Measurements from ENCODE around the gene HOXB6. TPM values are rescaled to one million over a fixed set of nuclear protein-coding genes. Genes with fewer than 3 reads are reported as not detected.
A peak's percentile ranks its signal among the peaks of the same experiment; 100 is the strongest.

The HOXB6 gene
- total RNA-seq, 5 donors from 2014 or later (not counting 1 experiment from before 2014, with no cell fraction given) = 0.16 to 0.33 TPM; not detected in 3

DNA sequence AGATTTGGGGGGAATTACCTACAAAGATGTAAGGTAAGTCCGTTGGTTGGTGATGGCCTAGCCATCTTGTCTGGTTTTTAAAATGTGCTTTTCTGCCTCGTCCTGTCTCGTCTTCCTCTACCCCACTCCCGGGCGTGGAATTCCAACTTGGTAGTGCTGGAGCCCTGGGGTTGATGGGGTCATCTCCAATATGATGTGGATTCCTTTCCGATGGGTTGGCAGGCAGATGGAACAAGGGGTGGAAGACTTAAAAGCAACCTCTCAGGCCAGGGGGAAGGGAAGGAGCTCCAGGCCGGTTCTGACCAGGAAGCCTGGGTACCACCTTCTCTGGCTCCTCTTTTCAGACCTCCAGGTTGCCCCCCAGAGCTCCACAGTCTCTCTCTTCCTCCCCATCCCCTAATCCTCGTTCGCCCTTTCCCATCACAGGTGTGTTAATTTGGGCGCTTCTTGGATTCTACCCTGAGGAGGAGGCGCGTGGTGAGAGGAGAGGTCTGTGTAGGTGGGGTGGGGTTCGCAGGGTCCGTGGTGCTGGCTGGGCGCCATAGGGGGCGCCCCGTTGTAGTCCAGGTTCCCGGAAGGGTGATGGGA lies 54.8 kb downstream of the HOXB6 start:
- POLR2A ChIA-PET = no interaction called here
- Mint-ChIP-seq H3K9me3 (no peaks in the 10 kb centered on the region), H3K27ac (no peak overlapping the region), H3K36me3 (peaks cover 2% of the 10 kb centered on the region), H3K4me1 (peaks cover 30 to 42% (median 37%) of the 10 kb centered on the region in 3 donors), H3K4me3 (no peak overlapping the region), H3K27me3 (peaks cover 2 to 7% of the 10 kb centered on the region in 2 donors)
- 90% methylated on average over 8 of the region's 18 CpGs for WGBS (ENCODE audit: insufficient coverage)
- no peak overlapping the region for H3K27ac ChIP-seq (ENCODE audit: low read length)
- H3K4me1 ChIP-seq (ENCODE audit: control insufficient read depth in 1 of 2, extremely low read depth in 1 of 2, insufficient read depth in 2 of 2, low read length in 2 of 2) = peaks cover 25 to 39% of the 10 kb centered on the region in 2 experiments
- H3K36me3 ChIP-seq (ENCODE audit: control insufficient read depth in 2 of 2, extremely low read depth in 1 of 2, insufficient read depth in 1 of 2, low read length in 1 of 2) = peaks cover 0 to 11% of the 10 kb centered on the region in 2 donors
- peaks cover 0 to 18% of the 10 kb centered on the region in 2 experiments for H3K27me3 ChIP-seq (replicated peaks in 1 of 2; ENCODE audit: control insufficient read depth in 2 of 2, extremely low read depth in 1 of 2, insufficient read depth in 2 of 2, low read length in 1 of 2)
- H3K9me3 ChIP-seq = no peaks in the 10 kb centered on the region
- H3K4me3 ChIP-seq (ENCODE audit: control insufficient read depth in 1 of 2, extremely low read depth in 1 of 2, low read length in 1 of 2) = no peak overlapping the region
- CTCF ChIA-PET = no interaction called here
- no peak for DNase-seq
- ATAC-seq (replicated peaks in 1 of 4) = no peak

DNA sequence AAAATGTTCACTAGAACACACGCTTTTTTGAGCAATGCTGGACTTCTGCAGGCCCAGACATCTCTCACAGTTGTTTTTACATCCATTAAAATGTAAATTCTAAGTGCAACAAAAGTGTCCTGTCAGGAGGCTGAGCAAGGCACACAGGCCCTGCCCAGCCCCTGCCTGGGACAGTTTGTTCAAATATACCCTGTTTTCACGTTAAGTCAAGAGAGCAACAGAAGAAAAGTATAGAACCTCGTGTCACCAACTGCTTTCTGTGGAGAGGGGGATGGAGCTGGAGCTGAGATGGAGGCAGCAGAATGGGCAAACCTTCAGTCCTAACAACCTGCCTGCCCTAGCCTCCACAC lies 55.5 kb downstream of the HOXB6 start:
- DNase-seq = no peak
- Histone ChIP-seq H3K9me3 (no peaks in the 10 kb centered on the region), H3K27ac (ENCODE audit: low read length) (no peak overlapping the region), H3K36me3 (ENCODE audit: control insufficient read depth in 2 of 2, extremely low read depth in 1 of 2, insufficient read depth in 1 of 2, low read length in 1 of 2) (peaks cover 0 to 11% of the 10 kb centered on the region in 2 donors), H3K4me3 (ENCODE audit: control insufficient read depth in 1 of 2, extremely low read depth in 1 of 2, low read length in 1 of 2) (no peak overlapping the region), H3K27me3 (replicated peaks in 1 of 2; ENCODE audit: control insufficient read depth in 2 of 2, extremely low read depth in 1 of 2, insufficient read depth in 2 of 2, low read length in 1 of 2) (peaks cover 0 to 19% of the 10 kb centered on the region in 2 experiments), H3K4me1 (ENCODE audit: control insufficient read depth in 1 of 2, extremely low read depth in 1 of 2, insufficient read depth in 2 of 2, low read length in 2 of 2) (peaks cover 25 to 44% of the 10 kb centered on the region in 2 experiments)
- CTCF ChIA-PET = interaction anchor here in 1 of 2 donors (0.5 kb wide), 1 partner anchor 36 kb away, joined by 3 read pairs; no protein-coding TSS in a partner anchor
- POLR2A ChIA-PET = interaction anchor here in 1 of 2 donors (0.5 kb wide), 1 partner anchor 168 kb away, joined by 3 read pairs; no protein-coding TSS in a partner anchor
- Mint-ChIP-seq H3K4me1 (peaks cover 30 to 39% (median 34%) of the 10 kb centered on the region in 3 donors), H3K36me3 (peaks cover 2% of the 10 kb centered on the region), H3K27ac (peak overlapping the region in 1 of 2 donors; percentile 61), H3K27me3 (peaks cover 1 to 5% of the 10 kb centered on the region in 2 donors), H3K9me3 (no peaks in the 10 kb centered on the region), H3K4me3 (no peak overlapping the region)
- no peak for ATAC-seq (replicated peaks in 1 of 4)
- WGBS (ENCODE audit: insufficient coverage) = no CpG with 5 or more reads among the region's 3 CpGs

DNA sequence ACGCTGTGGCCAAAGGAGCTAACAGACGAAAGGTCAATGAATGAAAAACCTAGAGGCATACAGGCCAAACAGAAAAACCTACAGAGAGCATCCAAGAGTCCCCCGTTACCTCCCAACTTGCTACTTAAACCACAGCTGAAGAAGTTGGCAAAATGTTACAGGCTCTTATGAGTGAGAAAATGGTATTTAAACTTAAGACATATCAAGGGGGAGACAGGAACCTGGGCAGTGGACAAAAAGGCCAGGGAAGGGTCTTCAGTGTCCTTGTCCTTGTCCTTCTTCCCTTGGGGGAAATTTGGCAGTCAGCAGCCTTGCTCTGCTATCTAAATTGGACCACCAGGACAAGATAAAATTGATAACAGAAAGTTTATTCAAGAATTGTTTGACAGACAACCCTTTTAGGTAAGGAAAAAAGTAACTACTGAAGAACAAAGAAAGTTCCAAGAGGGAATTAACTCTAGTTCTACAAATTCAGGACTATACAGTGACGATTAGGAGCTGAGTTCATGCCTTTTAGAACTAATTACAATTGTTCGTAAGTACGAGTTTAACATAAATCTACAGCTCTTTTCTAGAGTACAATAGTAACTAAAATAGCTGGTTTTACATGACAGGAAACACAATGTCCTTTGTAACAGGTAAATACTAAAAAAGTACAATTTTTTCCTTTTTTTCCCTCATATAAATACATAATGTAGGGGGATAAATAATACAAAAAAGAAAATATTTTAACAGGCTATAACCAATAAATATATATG lies 56.1 kb downstream of the HOXB6 start:
- ChIA-PET CTCF (interaction anchor here (0.5 to 1.4 kb wide), 6 partner anchors 13 to 197 kb away, joined by 3 to 8 read pairs (median 4); no protein-coding TSS in a partner anchor), POLR2A (interaction anchor here in 1 of 2 donors (0.5 kb wide), 1 partner anchor 169 kb away, joined by 3 read pairs; no protein-coding TSS in a partner anchor)
- peaks cover 0 to 11% of the 10 kb centered on the region in 2 donors for H3K36me3 ChIP-seq (ENCODE audit: control insufficient read depth in 2 of 2, extremely low read depth in 1 of 2, insufficient read depth in 1 of 2, low read length in 1 of 2)
- peak overlapping the region; percentile 74 for H3K27ac ChIP-seq (ENCODE audit: low read length)
- H3K36me3 Mint-ChIP-seq = peaks cover 2% of the 10 kb centered on the region
- H3K9me3 Mint-ChIP-seq = no peaks in the 10 kb centered on the region
- no peaks in the 10 kb centered on the region for H3K9me3 ChIP-seq
- peaks cover 3 to 5% of the 10 kb centered on the region in 2 donors for H3K27me3 Mint-ChIP-seq
- peaks cover 25 to 44% of the 10 kb centered on the region in 2 experiments for H3K4me1 ChIP-seq (ENCODE audit: control insufficient read depth in 1 of 2, extremely low read depth in 1 of 2, insufficient read depth in 2 of 2, low read length in 2 of 2)
- no peak for ATAC-seq (replicated peaks in 1 of 4)
- peak overlapping the region; percentile 59 to 96 for H3K27ac Mint-ChIP-seq
- H3K4me1 Mint-ChIP-seq = peaks cover 34 to 42% (median 36%) of the 10 kb centered on the region in 3 donors
- no peak overlapping the region for H3K4me3 ChIP-seq (ENCODE audit: control insufficient read depth in 1 of 2, extremely low read depth in 1 of 2, low read length in 1 of 2)
- H3K4me3 Mint-ChIP-seq = peak overlapping the region; percentile 34 to 91 (median 56)
- peaks cover 0 to 24% of the 10 kb centered on the region in 2 experiments for H3K27me3 ChIP-seq (replicated peaks in 1 of 2; ENCODE audit: control insufficient read depth in 2 of 2, extremely low read depth in 1 of 2, insufficient read depth in 2 of 2, low read length in 1 of 2)
- no peak for DNase-seq
- no CpG with 5 or more reads among the region's 6 CpGs for WGBS (ENCODE audit: insufficient coverage)

DNA sequence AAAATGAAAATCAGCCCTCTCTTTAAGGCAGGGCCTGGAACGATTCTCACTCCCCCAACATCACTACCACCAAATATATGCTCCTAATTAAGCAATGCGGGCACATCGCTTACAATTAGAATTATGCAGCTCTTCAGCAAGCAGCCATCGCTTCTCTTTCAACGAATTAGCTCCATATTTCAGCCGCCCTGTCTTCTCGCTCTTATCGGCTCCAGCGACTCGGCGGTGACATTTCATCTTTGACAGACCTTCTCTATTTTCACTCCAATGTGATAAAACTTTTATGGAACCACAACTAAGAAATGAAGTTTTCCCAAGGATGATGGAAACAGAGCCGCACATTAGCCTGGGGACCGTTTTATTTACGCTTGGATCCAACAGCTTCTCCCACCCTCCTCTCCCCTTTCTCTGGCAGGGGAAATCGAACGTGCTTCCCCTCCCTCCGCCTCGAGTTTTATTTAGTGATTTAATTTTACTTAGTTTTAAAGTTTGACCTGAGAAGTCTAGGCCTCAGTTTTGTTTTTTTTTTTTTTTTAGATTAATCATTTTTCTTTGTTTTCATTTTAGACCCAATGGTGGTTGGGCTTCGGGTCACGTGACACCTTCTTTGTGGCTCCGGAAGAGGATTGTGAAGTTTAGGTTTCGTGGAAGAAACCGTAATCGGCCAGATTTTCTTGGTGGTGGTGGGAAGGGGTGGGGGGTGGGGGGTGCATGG lies 56.8 kb downstream of the HOXB6 start:
- Mint-ChIP-seq H3K4me1 (peaks cover 34 to 44% (median 41%) of the 10 kb centered on the region in 3 donors), H3K36me3 (peaks cover 2% of the 10 kb centered on the region), H3K9me3 (no peaks in the 10 kb centered on the region), H3K27ac (peak overlapping the region; percentile 59 to 96), H3K27me3 (peaks cover 5 to 6% of the 10 kb centered on the region in 2 donors), H3K4me3 (peak overlapping the region; percentile 56 to 91 (median 66))
- Histone ChIP-seq H3K4me1 (ENCODE audit: control insufficient read depth in 1 of 2, extremely low read depth in 1 of 2, insufficient read depth in 2 of 2, low read length in 2 of 2) (peaks cover 25 to 44% of the 10 kb centered on the region in 2 experiments), H3K9me3 (no peaks in the 10 kb centered on the region), H3K27ac (ENCODE audit: low read length) (peak overlapping the region; percentile 74), H3K4me3 (ENCODE audit: control insufficient read depth in 1 of 2, extremely low read depth in 1 of 2, low read length in 1 of 2) (peak overlapping the region in 1 of 2 donors; percentile 32), H3K27me3 (replicated peaks in 1 of 2; ENCODE audit: control insufficient read depth in 2 of 2, extremely low read depth in 1 of 2, insufficient read depth in 2 of 2, low read length in 1 of 2) (peaks cover 0 to 30% of the 10 kb centered on the region in 2 experiments), H3K36me3 (ENCODE audit: control insufficient read depth in 2 of 2, extremely low read depth in 1 of 2, insufficient read depth in 1 of 2, low read length in 1 of 2) (peaks cover 0 to 11% of the 10 kb centered on the region in 2 donors)
- 63% methylated on average over 11 of the region's 24 CpGs for WGBS (ENCODE audit: insufficient coverage)
- ChIA-PET POLR2A (interaction anchor here (0.6 to 0.7 kb wide), 2 partner anchors 40 to 291 kb away, joined by 3 to 6 read pairs; no protein-coding TSS in a partner anchor), CTCF (interaction anchor here in 1 of 2 donors (0.6 to 1.4 kb wide), 5 partner anchors 13 to 73 kb away, joined by 3 to 8 read pairs (median 4); no protein-coding TSS in a partner anchor)
- no peak for ATAC-seq (replicated peaks in 1 of 4)
- DNase-seq = peak in 27 of 35 experiments; percentile 22 to 76 (median 36)

DNA sequence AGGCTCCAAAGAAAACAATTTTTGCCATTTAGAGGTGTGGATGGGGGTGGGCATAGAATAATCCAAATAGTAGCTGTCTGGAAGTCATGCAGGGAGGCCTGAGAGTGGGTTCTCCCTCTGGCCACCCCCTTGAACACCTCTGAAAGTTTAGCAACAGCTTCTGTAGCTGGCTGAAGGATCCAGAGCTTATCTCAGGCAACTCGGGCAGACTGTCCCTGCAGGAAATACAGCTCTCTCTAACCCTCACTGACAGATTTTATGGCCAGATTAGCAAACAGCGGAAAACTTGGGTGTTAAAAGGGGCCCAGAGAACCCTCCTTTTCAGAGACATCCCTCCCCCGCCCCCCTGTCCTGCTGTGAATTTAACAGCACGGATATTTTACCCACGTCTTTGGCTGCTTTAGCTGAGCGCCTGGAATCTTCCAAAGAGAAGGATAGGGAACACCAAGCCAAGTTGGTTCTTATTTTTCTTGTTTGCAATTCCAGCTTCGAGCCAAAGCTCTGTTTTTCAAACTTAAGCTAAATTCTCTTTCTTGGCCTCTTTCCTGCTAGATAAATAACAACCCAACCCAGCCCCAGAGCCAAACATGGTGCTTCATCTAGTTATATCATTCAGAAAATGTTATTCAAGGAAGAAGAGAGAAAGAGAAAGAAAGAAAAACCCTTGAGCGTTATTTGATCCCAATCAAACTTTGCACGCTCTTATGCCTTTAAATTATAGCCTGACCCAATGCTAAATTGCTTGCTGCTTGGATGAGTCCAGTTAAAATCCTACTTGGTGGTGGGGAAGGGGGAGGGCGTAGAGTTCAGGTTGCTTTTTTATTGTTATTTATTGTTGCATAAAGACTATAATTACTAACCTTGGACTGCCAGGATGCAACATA lies 57.6 kb downstream of the HOXB6 start:
- peaks cover 25 to 47% of the 10 kb centered on the region in 2 experiments for H3K4me1 ChIP-seq (ENCODE audit: control insufficient read depth in 1 of 2, extremely low read depth in 1 of 2, insufficient read depth in 2 of 2, low read length in 2 of 2)
- peak overlapping the region; percentile 56 to 91 (median 66) for H3K4me3 Mint-ChIP-seq
- peaks cover 0 to 36% of the 10 kb centered on the region in 2 experiments for H3K27me3 ChIP-seq (replicated peaks in 1 of 2; ENCODE audit: control insufficient read depth in 2 of 2, extremely low read depth in 1 of 2, insufficient read depth in 2 of 2, low read length in 1 of 2)
- peaks cover 3% of the 10 kb centered on the region for H3K36me3 Mint-ChIP-seq
- peak overlapping the region; percentile 59 to 96 for H3K27ac Mint-ChIP-seq
- peak overlapping the region; percentile 49 for H3K27ac ChIP-seq (ENCODE audit: low read length)
- no peaks in the 10 kb centered on the region for H3K9me3 ChIP-seq
- H3K27me3 Mint-ChIP-seq = peaks cover 7 to 12% of the 10 kb centered on the region in 2 donors
- no peaks in the 10 kb centered on the region for H3K9me3 Mint-ChIP-seq
- CTCF ChIA-PET = interaction anchor here (0.6 to 1.4 kb wide), 7 partner anchors 21 to 1226 kb away, joined by 3 to 8 read pairs (median 3); partner anchors contain the start of gene HOXB5 (in 1 of the 2)
- ATAC-seq (replicated peaks in 1 of 4) (no peak), DNase-seq (peak in 1 of 35 experiments; percentile 28)
- H3K36me3 ChIP-seq (ENCODE audit: control insufficient read depth in 2 of 2, extremely low read depth in 1 of 2, insufficient read depth in 1 of 2, low read length in 1 of 2) = peaks cover 0 to 11% of the 10 kb centered on the region in 2 donors
- H3K4me3 ChIP-seq (ENCODE audit: control insufficient read depth in 1 of 2, extremely low read depth in 1 of 2, low read length in 1 of 2) = no peak overlapping the region
- POLR2A ChIA-PET = interaction anchor here (0.6 to 0.7 kb wide), 2 partner anchors 39 to 290 kb away, joined by 3 to 6 read pairs; no protein-coding TSS in a partner anchor
- peaks cover 39 to 49% (median 49%) of the 10 kb centered on the region in 3 donors for H3K4me1 Mint-ChIP-seq
- 41% methylated on average over 3 of the region's 10 CpGs for WGBS (ENCODE audit: insufficient coverage)

All from T-cell (primary cell).